CD4-positive, alpha-beta T cell (primary cell): ENCODE results near the gene PAGE2B. TPM values are rescaled to one million over a fixed set of nuclear protein-coding genes. Genes with fewer than 3 reads are reported as not detected.
A peak's percentile ranks its signal among the peaks of the same experiment; 100 is the strongest.
"Not testable (repeated sequence)": the region's sequence is repeated elsewhere in the genome, so short reads cannot be mapped to it uniquely, and the experiment has no call there.

Experiments used
- ATAC-seq: fragments of 200-7000 bp; cut with Tn5 transposase; one replicate; pipeline ENCODE4 v1.10.0; 2022; ENCODE audit warnings: mild to moderate bottlenecking; ENCODE audit not compliant: poor library complexity
- CTCF ChIA-PET: fragments of 350-600 bp; sonication (Branson Sonifier 250); formaldehyde crosslinking; loops from one replicate; lab custom pipeline; 2021; ENCODE audit warnings: antibody characterized with exemption, inconsistent platforms; lab: Charles Lee
- POLR2A ChIA-PET: fragments of 350-600 bp; sonication (Branson Sonifier 250); formaldehyde crosslinking; loops from one replicate; lab custom pipeline; 2021; ENCODE audit warnings: antibody characterized with exemption, inconsistent platforms; lab: Charles Lee
- DNase-seq, 14 experiments: peaks; one replicate each; pipeline ENCODE4 v3.0.0-alpha.2; 2013 to 2020; ENCODE audit warnings: mixed read lengths in 2 of 14
- H3K27ac ChIP-seq, 2 donors: one replicate each; pipeline versions ENCODE4 v1.5.1 to v1.7.0; 2013; ENCODE audit warnings: low read length in 2 of 2, low read depth in 1 of 2, mild to moderate bottlenecking in 1 of 2
- H3K27me3 ChIP-seq, 2 experiments: 1 replicate in 1 of 2; 2 replicates in 1 of 2; pipeline versions ENCODE4 v1.6.1 to v1.7.0; 2013; ENCODE audit warnings: low read length in 2 of 2, control low read depth in 1 of 2, mild to moderate bottlenecking in 1 of 2, moderate library complexity in 1 of 2; ENCODE audit not compliant: insufficient read depth in 2 of 2, control insufficient read depth in 1 of 2
- H3K36me3 ChIP-seq: one replicate; pipeline ENCODE4 v1.6.1; 2013; ENCODE audit warnings: low read length, control low read depth; ENCODE audit not compliant: insufficient read depth
- H3K4me1 ChIP-seq: one replicate; pipeline ENCODE4 v1.6.1; 2013; ENCODE audit warnings: low read length, control low read depth; ENCODE audit not compliant: insufficient read depth
- H3K4me3 ChIP-seq: one replicate; pipeline ENCODE4 v1.5.1; 2013; ENCODE audit warnings: mild to moderate bottlenecking, low read length, moderate library complexity
- H3K9me3 ChIP-seq, 2 experiments: 1 replicate in 1 of 2; 2 replicates in 1 of 2; pipeline versions ENCODE4 v1.6.1 to v1.7.0; 2013; ENCODE audit warnings: low read length in 2 of 2, mild to moderate bottlenecking in 2 of 2, control low read depth in 1 of 2, moderate library complexity in 1 of 2; ENCODE audit not compliant: control insufficient read depth in 1 of 2, insufficient read depth in 1 of 2
- H3K27ac Mint-ChIP-seq: one replicate; pipeline ENCODE4 v1.8.0; 2020; ENCODE audit warnings: mixed read lengths
- H3K27me3 Mint-ChIP-seq: one replicate; pipeline ENCODE4 v1.8.0; 2021; ENCODE audit warnings: mixed read lengths
- H3K36me3 Mint-ChIP-seq: one replicate; pipeline ENCODE4 v1.8.0; 2021; ENCODE audit warnings: low read depth, mixed read lengths
- H3K4me1 Mint-ChIP-seq: one replicate; pipeline ENCODE4 v1.8.0; 2021; ENCODE audit warnings: low read depth, mixed read lengths
- H3K4me3 Mint-ChIP-seq: one replicate; pipeline ENCODE4 v1.8.0; 2020; ENCODE audit warnings: mild to moderate bottlenecking, mixed read lengths
- H3K9me3 Mint-ChIP-seq: one replicate; pipeline ENCODE4 v1.8.0; 2020; ENCODE audit warnings: mixed read lengths
- intact Hi-C, 2 experiments: fragments of 100-400 bp; cut with DNase I in 1 of 2; cut with micrococcal nuclease in 1 of 2; formaldehyde crosslinking; loops; one replicate each; pipeline versions ENCODE4 v1.15.1 to v1.9.0; 2023 to 2025; cut with DNase I, micrococcal nuclease
- total RNA-seq, 174 experiments: library from RNA in 2 of 174; stranded (reverse) in 2 of 174; gene quantifications; one replicate each; pipeline ENCODE4 v1.2.3 and lab custom pipeline; 2021 to 2026
- TF ChIP-seq, protein P1 (sequence below): fragments of 200-600 bp; IDR thresholded peaks from one replicate; pipeline ENCODE4 v1.8.0; 2022; ENCODE audit warnings: antibody characterized with exemption, mild to moderate bottlenecking

PAGE2B gene
- total RNA-seq, 2 experiments from 2014 or later = 0.99 to 1.0 TPM

- intact Hi-C loops = no loop called here
- CTCF ChIA-PET = no interaction called here
- Mint-ChIP-seq H3K4me1 (no peaks in the 10 kb centered on the region), H3K36me3 (no peaks in the 10 kb centered on the region), H3K4me3 (no peak overlapping the region), H3K27ac (no peak overlapping the region), H3K9me3 (no peaks in the 10 kb centered on the region), H3K27me3 (no peaks in the 10 kb centered on the region)
- no peak overlapping the region for H3K4me3 ChIP-seq
- H3K4me1 ChIP-seq = no peaks in the 10 kb centered on the region
- H3K36me3 ChIP-seq = no peaks in the 10 kb centered on the region
- TF ChIP-seq, protein P1, sequence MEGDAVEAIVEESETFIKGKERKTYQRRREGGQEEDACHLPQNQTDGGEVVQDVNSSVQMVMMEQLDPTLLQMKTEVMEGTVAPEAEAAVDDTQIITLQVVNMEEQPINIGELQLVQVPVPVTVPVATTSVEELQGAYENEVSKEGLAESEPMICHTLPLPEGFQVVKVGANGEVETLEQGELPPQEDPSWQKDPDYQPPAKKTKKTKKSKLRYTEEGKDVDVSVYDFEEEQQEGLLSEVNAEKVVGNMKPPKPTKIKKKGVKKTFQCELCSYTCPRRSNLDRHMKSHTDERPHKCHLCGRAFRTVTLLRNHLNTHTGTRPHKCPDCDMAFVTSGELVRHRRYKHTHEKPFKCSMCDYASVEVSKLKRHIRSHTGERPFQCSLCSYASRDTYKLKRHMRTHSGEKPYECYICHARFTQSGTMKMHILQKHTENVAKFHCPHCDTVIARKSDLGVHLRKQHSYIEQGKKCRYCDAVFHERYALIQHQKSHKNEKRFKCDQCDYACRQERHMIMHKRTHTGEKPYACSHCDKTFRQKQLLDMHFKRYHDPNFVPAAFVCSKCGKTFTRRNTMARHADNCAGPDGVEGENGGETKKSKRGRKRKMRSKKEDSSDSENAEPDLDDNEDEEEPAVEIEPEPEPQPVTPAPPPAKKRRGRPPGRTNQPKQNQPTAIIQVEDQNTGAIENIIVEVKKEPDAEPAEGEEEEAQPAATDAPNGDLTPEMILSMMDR = no peak
- DNase-seq = no peak
- H3K27ac ChIP-seq = no peak overlapping the region
- POLR2A ChIA-PET = no interaction called here
- no peak for ATAC-seq
- no peaks in the 10 kb centered on the region for H3K27me3 ChIP-seq
- H3K9me3 ChIP-seq = no peaks in the 10 kb centered on the region
Observed at GRCh38 chrX:55041514-55041913, 33.3 kb upstream of the PAGE2B start.

DNA sequence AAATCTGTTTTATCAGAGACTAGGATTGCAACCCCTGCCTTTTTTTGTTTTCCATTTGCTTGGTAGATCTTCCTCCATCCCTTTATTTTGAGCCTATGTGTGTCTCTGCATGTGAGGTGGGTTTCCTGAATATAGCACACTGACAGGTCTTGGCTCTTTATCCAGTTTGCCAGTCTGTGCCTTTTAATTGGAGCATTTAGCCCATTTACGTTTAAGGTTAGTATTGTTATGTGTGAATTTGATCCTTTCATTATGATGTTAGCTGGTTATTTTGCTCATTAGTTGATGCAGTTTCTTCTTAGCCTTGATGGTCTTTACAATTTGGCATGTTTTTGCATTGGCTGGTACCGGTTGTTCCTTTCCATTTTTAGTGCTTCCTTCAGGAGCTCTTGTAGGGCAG is 24.2 kb upstream of the PAGE2B start:
- H3K4me3 ChIP-seq, H3K4me1 Mint-ChIP-seq, H3K9me3 Mint-ChIP-seq, H3K4me1 ChIP-seq, ATAC-seq, H3K36me3 Mint-ChIP-seq, H3K27ac Mint-ChIP-seq, H3K27me3 Mint-ChIP-seq, H3K9me3 ChIP-seq, H3K4me3 Mint-ChIP-seq, CTCF ChIA-PET, DNase-seq, H3K27ac ChIP-seq, H3K27me3 ChIP-seq, H3K36me3 ChIP-seq, POLR2A ChIA-PET: not testable (repeated sequence)
- intact Hi-C loops = loop anchor here (10.0 kb wide), 4 partner anchors 246 to 1736 kb away; partner anchors contain the start of genes HUWE1 (in 1 of the 2) and MAGED2 (in 1 of the 2)

DNA sequence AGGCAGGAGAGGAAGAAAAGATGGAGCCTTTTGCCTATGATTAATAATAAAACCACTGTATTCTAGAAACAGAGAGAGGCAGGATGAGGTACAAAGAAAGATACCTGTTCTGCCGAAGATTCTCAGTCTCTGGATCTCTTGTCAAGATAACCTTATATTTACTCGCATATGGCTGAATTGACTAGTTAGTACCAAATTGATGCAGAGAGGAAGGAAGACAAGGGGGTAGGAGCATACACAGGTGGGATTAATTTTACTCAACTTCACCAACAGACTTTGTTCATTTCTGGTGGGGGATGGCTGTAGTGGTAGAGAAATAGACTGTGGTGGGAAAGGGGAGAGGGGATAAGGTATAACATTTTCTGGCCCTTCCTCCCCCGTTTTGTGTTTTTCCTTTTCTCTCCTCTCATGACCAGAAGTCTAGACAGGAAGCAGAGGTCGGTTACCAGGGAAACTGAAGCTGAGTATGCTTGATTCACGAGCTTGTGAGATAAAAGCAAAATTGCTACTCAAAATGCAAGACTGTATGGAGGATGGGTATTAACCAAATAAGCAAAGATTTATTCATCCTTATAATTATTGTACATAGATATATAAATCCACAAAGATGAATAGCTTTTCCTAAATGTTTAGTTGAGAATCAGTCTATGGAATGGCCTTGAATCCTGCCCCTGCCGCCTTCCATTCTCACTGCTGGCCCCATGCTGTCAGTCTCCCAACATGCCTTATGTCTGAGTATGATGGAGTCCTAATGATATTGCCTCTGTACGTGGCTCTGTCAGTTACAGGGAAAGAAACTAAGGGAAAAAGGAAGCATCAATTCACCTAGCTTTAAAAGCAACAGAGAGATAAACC is 17.8 kb upstream of the PAGE2B start:
- H3K9me3 ChIP-seq = peaks cover 0 to 5% of the 10 kb centered on the region in 2 experiments
- ChIA-PET POLR2A (interaction anchor here (0.7 to 1.3 kb wide), 4 partner anchors 57 to 418 kb away, joined by 4 to 6 read pairs (median 4); partner anchors contain the start of gene APEX2), CTCF (interaction anchor here (1.2 to 1.3 kb wide), 2 partner anchors 48 to 166 kb away, joined by 3 to 7 read pairs; no protein-coding TSS in a partner anchor)
- peaks cover 24% of the 10 kb centered on the region for H3K4me1 Mint-ChIP-seq
- DNase-seq (peak in 10 of 14 experiments; percentile 3 to 83 (median 36)), ATAC-seq (peak; percentile 87)
- H3K36me3 ChIP-seq = no peaks in the 10 kb centered on the region
- intact Hi-C loops = loop anchor here (1.0 to 10.0 kb wide), 9 partner anchors 45 to 1742 kb away; partner anchors contain the start of genes APEX2 (in 1 of the 2), HUWE1 (in 1 of the 2) and MAGED2 (in 1 of the 2)
- H3K4me3 ChIP-seq = peak overlapping the region; percentile 30
- no peaks in the 10 kb centered on the region for H3K27me3 ChIP-seq
- no peaks in the 10 kb centered on the region for H3K27me3 Mint-ChIP-seq
- H3K27ac ChIP-seq = no peak overlapping the region
- H3K9me3 Mint-ChIP-seq = no peaks in the 10 kb centered on the region
- H3K4me3 Mint-ChIP-seq = peak overlapping the region; percentile 84
- no peaks in the 10 kb centered on the region for H3K36me3 Mint-ChIP-seq
- H3K27ac Mint-ChIP-seq = peak overlapping the region; percentile 88
- TF ChIP-seq, protein P1 = no peak
- peaks cover 11% of the 10 kb centered on the region for H3K4me1 ChIP-seq
